HCT116 (cell line): ENCODE measurements around the gene ARHGEF39. TPM values are rescaled to one million over a fixed set of nuclear protein-coding genes. Genes with fewer than 3 reads are reported as not detected.
"Not testable (repeated sequence)": the region's sequence is repeated elsewhere in the genome, so short reads cannot be mapped to it uniquely, and the experiment has no call there.

ENCODE experiments used
- ATAC-seq: fragments of 200-7000 bp; cut with Tn5 transposase; 2 replicates; pipeline ENCODE4 v1.9.1; 2020; ENCODE audit warnings: mild to moderate bottlenecking, moderate library complexity
- BruUV-seq: library from RNA; stranded (reverse); fragments of 400-500 nt; replicated peaks from 2 replicates; lab custom pipeline; 2021; lab: Mats Ljungman, UMichigan
- CTCF ChIA-PET: fragments of 300-600 bp; sonication (Branson Sonifier 250); formaldehyde crosslinking; loops from one replicate; lab custom pipeline; 2021; ENCODE audit warnings: antibody characterized with exemption; lab: Charles Lee
- POLR2A ChIA-PET: fragments of 300-600, 350-600 bp; sonication (Branson Sonifier 250); formaldehyde crosslinking; loops from one replicate; lab custom pipeline; 2021; ENCODE audit warnings: antibody characterized with exemption; lab: Charles Lee
- RAD21 ChIA-PET, 2 experiments: fragments of 300-600 bp; sonication (Branson Sonifier 250); formaldehyde crosslinking; loops; one replicate each; lab custom pipeline; 2023; ENCODE audit warnings: low total read pairs in 2 of 2; ENCODE audit not compliant: uncharacterized antibody in 2 of 2, unreplicated experiment in 2 of 2, low non-redundant PET in 1 of 2; lab: Charles Lee
- DNase-seq: peaks from one replicate; pipeline ENCODE4 v3.0.0-alpha.2; 2010; ENCODE audit warnings: low read depth, low spot score
- H2AFZ ChIP-seq: fragments of 200-600 bp; shearing (Covaris generic), sonication (generic); 2 replicates; pipeline ENCODE4 v1.6.1; 2017; ENCODE audit warnings: low read depth, mixed run types, mixed read lengths, antibody characterized with exemption, low read length; ENCODE audit not compliant: poor library complexity, severe bottlenecking
- H3K27ac ChIP-seq: 2 replicates; pipeline ENCODE4 v1.5.1; 2012; ENCODE audit warnings: low read depth, low read length
- H3K27me3 ChIP-seq: fragments of 200-600 bp; sonication (generic); 2 replicates; pipeline ENCODE4 v1.6.1; 2016; ENCODE audit warnings: mixed run types, low read length, mixed read lengths; ENCODE audit not compliant: insufficient read depth
- H3K36me3 ChIP-seq, 2 experiments: fragments of 200-500 bp in 1 of 2; fragments of 200-600 bp in 1 of 2; sonication (Bioruptor generic) in 1 of 2; sonication (generic) in 1 of 2; 2 replicates each; pipeline versions ENCODE4 v1.5.1 to v1.6.1; 2014 to 2016; ENCODE audit warnings: low read length in 2 of 2, inconsistent platforms in 1 of 2, mixed read lengths in 1 of 2, mixed run types in 1 of 2; ENCODE audit not compliant: insufficient read depth in 2 of 2, control insufficient read depth in 1 of 2
- H3K4me1 ChIP-seq, 2 experiments: fragments of 200-600 bp in 1 of 2; sonication (generic) in 1 of 2; 2 replicates each; pipeline versions ENCODE4 v1.5.1 to v1.6.1; 2012 to 2017; ENCODE audit warnings: low read length in 2 of 2, inconsistent platforms in 1 of 2, mild to moderate bottlenecking in 1 of 2, mixed read lengths in 1 of 2, mixed run types in 1 of 2, moderate library complexity in 1 of 2; ENCODE audit not compliant: insufficient read depth in 2 of 2, control insufficient read depth in 1 of 2
- H3K4me2 ChIP-seq: fragments of 200-600 bp; sonication (generic); 2 replicates; pipeline ENCODE4 v1.6.1; 2017; ENCODE audit warnings: mixed run types, low read length, mixed read lengths
- H3K4me3 ChIP-seq, 2 experiments: fragments of 200-600 bp in 1 of 2; sonication (generic) in 1 of 2; replicated peaks in 1 of 2; 2 replicates each; pipeline ENCODE4 v1.5.1; 2011 to 2016; ENCODE audit warnings: low read length in 2 of 2, control low read depth in 1 of 2, low read depth in 1 of 2, mild to moderate bottlenecking in 1 of 2, mixed read lengths in 1 of 2, mixed run types in 1 of 2
- H3K79me2 ChIP-seq: fragments of 200-600 bp; sonication (generic); 2 replicates; pipeline ENCODE4 v1.6.1; 2017; ENCODE audit warnings: mild to moderate bottlenecking, mixed run types, low read length, moderate library complexity, mixed read lengths; ENCODE audit not compliant: insufficient read depth
- H3K9ac ChIP-seq: fragments of 200-600 bp; sonication (generic); 2 replicates; pipeline ENCODE4 v1.6.1; 2016; ENCODE audit warnings: low read length, mixed read lengths
- H3K9me2 ChIP-seq: fragments of 200-600 bp; sonication (generic), shearing (Covaris generic); 2 replicates; pipeline ENCODE4 v1.6.1; 2017; ENCODE audit warnings: mixed run types, mild to moderate bottlenecking, moderate library complexity; ENCODE audit not compliant: insufficient read depth
- H3K9me3 ChIP-seq, 2 experiments: fragments of 200-500 bp in 1 of 2; fragments of 200-600 bp in 1 of 2; sonication (Bioruptor generic) in 1 of 2; sonication (generic) in 1 of 2; 2 replicates each; pipeline ENCODE4 v1.6.1; 2014 to 2017; ENCODE audit warnings: low read length in 2 of 2, mixed read lengths in 2 of 2, inconsistent platforms in 1 of 2, low read depth in 1 of 2, mild to moderate bottlenecking in 1 of 2, mixed run types in 1 of 2, moderate library complexity in 1 of 2; ENCODE audit not compliant: control insufficient read depth in 1 of 2, insufficient read depth in 1 of 2
- H4K20me1 ChIP-seq: fragments of 200-600 bp; sonication (generic), shearing (Covaris generic); 2 replicates; pipeline ENCODE4 v1.6.1; 2017; ENCODE audit warnings: mixed run types, mild to moderate bottlenecking, moderate library complexity; ENCODE audit not compliant: insufficient read depth
- CBX3 ChIP-seq: IDR thresholded peaks from 2 replicates; pipeline ENCODE4 v1.6.1; 2012; ENCODE audit warnings: low read depth
- CEBPB ChIP-seq: IDR thresholded peaks from 2 replicates; pipeline ENCODE4 v1.6.1; 2012; ENCODE audit warnings: low read depth
- EGR1 ChIP-seq: IDR thresholded peaks from 2 replicates; pipeline ENCODE4 v1.6.1; 2012; ENCODE audit warnings: low read depth
- EZH2 ChIP-seq: fragments of 200-600 bp; sonication (generic); IDR thresholded peaks from 2 replicates; pipeline ENCODE4 v1.6.1; 2017; ENCODE audit warnings: antibody characterized with exemption, mixed run types
- EZH2phosphoT487 ChIP-seq: fragments of 200-600 bp; IDR thresholded peaks from 2 replicates; pipeline ENCODE4 v1.6.1; 2018; ENCODE audit warnings: antibody characterized with exemption, borderline replicate concordance
- FOSL1 ChIP-seq: IDR thresholded peaks from 2 replicates; pipeline ENCODE4 v1.6.1; 2012; ENCODE audit warnings: low read depth
- JUND ChIP-seq: IDR thresholded peaks from 2 replicates; pipeline ENCODE4 v1.6.1; 2012
- POLR2A ChIP-seq: IDR thresholded peaks from 2 replicates; pipeline ENCODE4 v1.7.0; 2011; ENCODE audit warnings: borderline replicate concordance; ENCODE audit not compliant: insufficient read depth, insufficient read length; ENCODE audit errors: extremely low read depth
- POLR2AphosphoS5 ChIP-seq: IDR thresholded peaks from 2 replicates; pipeline ENCODE4 v1.6.1; 2011; ENCODE audit warnings: mild to moderate bottlenecking, low read depth, low read length, moderate library complexity
- RAD21 ChIP-seq: IDR thresholded peaks from 2 replicates; pipeline ENCODE4 v1.6.1; 2012; ENCODE audit warnings: low read depth, mild to moderate bottlenecking
- SIN3A ChIP-seq: IDR thresholded peaks from 2 replicates; pipeline ENCODE4 v1.6.1; 2012; ENCODE audit warnings: low read depth
- SP1 ChIP-seq: IDR thresholded peaks from 2 replicates; pipeline ENCODE4 v1.6.1; 2012; ENCODE audit warnings: low read depth
- SRF ChIP-seq: IDR thresholded peaks from 2 replicates; pipeline ENCODE4 v1.6.1; 2012; ENCODE audit warnings: low read depth
- TCF7L2 ChIP-seq: IDR thresholded peaks from 2 replicates; pipeline ENCODE4 v1.7.0; 2011; ENCODE audit warnings: borderline replicate concordance, inconsistent platforms; ENCODE audit not compliant: insufficient read depth, insufficient read length; ENCODE audit errors: extremely low read depth
- YY1 ChIP-seq: IDR thresholded peaks from 2 replicates; pipeline ENCODE4 v1.6.1; 2011; ENCODE audit warnings: low read length, low read depth, moderate library complexity, mild to moderate bottlenecking; ENCODE audit not compliant: insufficient replicate concordance; ENCODE audit errors: extremely low read depth
- ZFX ChIP-seq: fragments of 450-650 bp; IDR thresholded peaks from 2 replicates; pipeline ENCODE4 v1.6.1; 2017
- intact Hi-C: fragments of 100-400 bp; cut with micrococcal nuclease; formaldehyde crosslinking; loops from 2 replicates; pipeline ENCODE4 v1.10.0; 2022
- total RNA-seq: library from RNA; stranded (reverse); gene quantifications from one replicate; pipeline ENCODE4 v1.2.1, GENCODE V29; 2021; ENCODE audit not compliant: unreplicated experiment
- TF ChIP-seq, protein P1 (sequence below): IDR thresholded peaks from 2 replicates; pipeline ENCODE4 v1.6.1; 2012
- TF ChIP-seq, protein P2 (sequence below), 3 experiments: fragments of 200-600 bp in 1 of 3; sonication (generic) in 1 of 3; IDR thresholded peaks in 2 of 3; conservative IDR thresholded peaks in 1 of 3; 2 replicates each; pipeline ENCODE4 v1.5.1; 2012 to 2017; ENCODE audit warnings: low read depth in 2 of 3, low read length in 2 of 3, antibody characterized with exemption in 1 of 3, borderline replicate concordance in 1 of 3, control low read depth in 1 of 3, mild to moderate bottlenecking in 1 of 3, mixed read lengths in 1 of 3, mixed run types in 1 of 3, moderate library complexity in 1 of 3; ENCODE audit not compliant: insufficient read depth in 1 of 3
- TF ChIP-seq, protein P3 (sequence below): IDR thresholded peaks from 2 replicates; pipeline ENCODE4 v1.6.1; 2012
- TF ChIP-seq, protein P4 (sequence below): IDR thresholded peaks from 2 replicates; pipeline ENCODE4 v1.6.1; 2011; ENCODE audit warnings: mild to moderate bottlenecking, low read length, moderate library complexity; ENCODE audit not compliant: insufficient replicate concordance; ENCODE audit errors: extremely low read depth

Gene ARHGEF39
- total RNA-seq, 1 experiment from 2014 or later = 29.8 TPM

DNA sequence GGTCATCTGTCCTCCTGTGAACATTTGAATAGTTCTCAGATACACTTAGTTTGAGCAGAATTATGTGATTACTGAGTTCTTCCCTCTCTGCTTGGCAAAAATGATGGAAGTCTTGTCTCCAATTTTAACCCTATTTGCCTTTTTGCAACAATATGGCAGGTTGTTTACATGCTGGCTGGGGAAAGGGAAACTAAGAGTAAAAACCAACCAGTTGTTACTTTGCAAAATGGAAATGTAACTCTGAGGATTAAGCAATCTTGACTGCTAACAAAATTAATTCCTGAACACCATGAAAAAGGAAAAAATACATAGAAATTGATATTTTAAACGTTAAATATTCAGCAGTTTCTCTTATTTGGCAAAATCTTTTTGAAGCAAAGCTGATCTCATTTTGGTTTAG, 25.4 kb downstream of the ARHGEF39 start:
- TF ChIP-seq, protein P1, sequence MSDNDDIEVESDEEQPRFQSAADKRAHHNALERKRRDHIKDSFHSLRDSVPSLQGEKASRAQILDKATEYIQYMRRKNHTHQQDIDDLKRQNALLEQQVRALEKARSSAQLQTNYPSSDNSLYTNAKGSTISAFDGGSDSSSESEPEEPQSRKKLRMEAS = no peak
- TF ChIP-seq POLR2A = no peak
- TF ChIP-seq, protein P2, sequence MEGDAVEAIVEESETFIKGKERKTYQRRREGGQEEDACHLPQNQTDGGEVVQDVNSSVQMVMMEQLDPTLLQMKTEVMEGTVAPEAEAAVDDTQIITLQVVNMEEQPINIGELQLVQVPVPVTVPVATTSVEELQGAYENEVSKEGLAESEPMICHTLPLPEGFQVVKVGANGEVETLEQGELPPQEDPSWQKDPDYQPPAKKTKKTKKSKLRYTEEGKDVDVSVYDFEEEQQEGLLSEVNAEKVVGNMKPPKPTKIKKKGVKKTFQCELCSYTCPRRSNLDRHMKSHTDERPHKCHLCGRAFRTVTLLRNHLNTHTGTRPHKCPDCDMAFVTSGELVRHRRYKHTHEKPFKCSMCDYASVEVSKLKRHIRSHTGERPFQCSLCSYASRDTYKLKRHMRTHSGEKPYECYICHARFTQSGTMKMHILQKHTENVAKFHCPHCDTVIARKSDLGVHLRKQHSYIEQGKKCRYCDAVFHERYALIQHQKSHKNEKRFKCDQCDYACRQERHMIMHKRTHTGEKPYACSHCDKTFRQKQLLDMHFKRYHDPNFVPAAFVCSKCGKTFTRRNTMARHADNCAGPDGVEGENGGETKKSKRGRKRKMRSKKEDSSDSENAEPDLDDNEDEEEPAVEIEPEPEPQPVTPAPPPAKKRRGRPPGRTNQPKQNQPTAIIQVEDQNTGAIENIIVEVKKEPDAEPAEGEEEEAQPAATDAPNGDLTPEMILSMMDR (IDR thresholded peaks at IDR 0.05 in 2 of 3, conservative IDR thresholded peaks at IDR 0.05 in 1 of 3; ENCODE audit: borderline replicate concordance in 1 of 3, insufficient read depth in 1 of 3, low read depth in 2 of 3, low read length in 2 of 3) = no peak
- TF ChIP-seq YY1 = no peak
- no peak for TF ChIP-seq TCF7L2
- TF ChIP-seq, protein P3, sequence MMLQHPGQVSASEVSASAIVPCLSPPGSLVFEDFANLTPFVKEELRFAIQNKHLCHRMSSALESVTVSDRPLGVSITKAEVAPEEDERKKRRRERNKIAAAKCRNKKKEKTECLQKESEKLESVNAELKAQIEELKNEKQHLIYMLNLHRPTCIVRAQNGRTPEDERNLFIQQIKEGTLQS = no peak
- TF ChIP-seq EZH2phosphoT487 = no peak
- no peak for TF ChIP-seq ZFX
- no peak for TF ChIP-seq JUND
- no peak for TF ChIP-seq EZH2
- TF ChIP-seq, protein P4, sequence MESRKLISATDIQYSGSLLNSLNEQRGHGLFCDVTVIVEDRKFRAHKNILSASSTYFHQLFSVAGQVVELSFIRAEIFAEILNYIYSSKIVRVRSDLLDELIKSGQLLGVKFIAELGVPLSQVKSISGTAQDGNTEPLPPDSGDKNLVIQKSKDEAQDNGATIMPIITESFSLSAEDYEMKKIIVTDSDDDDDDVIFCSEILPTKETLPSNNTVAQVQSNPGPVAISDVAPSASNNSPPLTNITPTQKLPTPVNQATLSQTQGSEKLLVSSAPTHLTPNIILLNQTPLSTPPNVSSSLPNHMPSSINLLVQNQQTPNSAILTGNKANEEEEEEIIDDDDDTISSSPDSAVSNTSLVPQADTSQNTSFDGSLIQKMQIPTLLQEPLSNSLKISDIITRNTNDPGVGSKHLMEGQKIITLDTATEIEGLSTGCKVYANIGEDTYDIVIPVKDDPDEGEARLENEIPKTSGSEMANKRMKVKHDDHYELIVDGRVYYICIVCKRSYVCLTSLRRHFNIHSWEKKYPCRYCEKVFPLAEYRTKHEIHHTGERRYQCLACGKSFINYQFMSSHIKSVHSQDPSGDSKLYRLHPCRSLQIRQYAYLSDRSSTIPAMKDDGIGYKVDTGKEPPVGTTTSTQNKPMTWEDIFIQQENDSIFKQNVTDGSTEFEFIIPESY = no peak
- no peak for TF ChIP-seq RAD21
- TF ChIP-seq FOSL1 = no peak
- TF ChIP-seq SP1 = no peak
- TF ChIP-seq SIN3A = no peak
- TF ChIP-seq SRF = no peak
- no peak for TF ChIP-seq POLR2AphosphoS5
- TF ChIP-seq CBX3 = no peak
- no peak for TF ChIP-seq EGR1
- TF ChIP-seq CEBPB = no peak
- H3K9me3 ChIP-seq = no peaks in the 10 kb centered on the region
- BruUV-seq = no TSS peak
- no peak overlapping the region for H3K4me2 ChIP-seq
- ChIA-PET CTCF (interaction anchor here (1.4 kb wide), 1 partner anchor 28 kb away, joined by 4 read pairs; no protein-coding TSS in a partner anchor), RAD21 (no interaction called here), POLR2A (no interaction called here)
- ATAC-seq = no peak
- H3K9me2 ChIP-seq = no peaks in the 10 kb centered on the region
- no peak for DNase-seq
- H3K36me3 ChIP-seq = no peaks in the 10 kb centered on the region
- H3K27ac ChIP-seq = no peak overlapping the region
- no peaks in the 10 kb centered on the region for H4K20me1 ChIP-seq
- no peaks in the 10 kb centered on the region for H3K79me2 ChIP-seq
- no peak overlapping the region for H2AFZ ChIP-seq
- H3K4me3 ChIP-seq = no peak overlapping the region
- intact Hi-C loops = no loop called here
- no peak overlapping the region for H3K9ac ChIP-seq
- H3K4me1 ChIP-seq = no peaks in the 10 kb centered on the region
- no peaks in the 10 kb centered on the region for H3K27me3 ChIP-seq

DNA sequence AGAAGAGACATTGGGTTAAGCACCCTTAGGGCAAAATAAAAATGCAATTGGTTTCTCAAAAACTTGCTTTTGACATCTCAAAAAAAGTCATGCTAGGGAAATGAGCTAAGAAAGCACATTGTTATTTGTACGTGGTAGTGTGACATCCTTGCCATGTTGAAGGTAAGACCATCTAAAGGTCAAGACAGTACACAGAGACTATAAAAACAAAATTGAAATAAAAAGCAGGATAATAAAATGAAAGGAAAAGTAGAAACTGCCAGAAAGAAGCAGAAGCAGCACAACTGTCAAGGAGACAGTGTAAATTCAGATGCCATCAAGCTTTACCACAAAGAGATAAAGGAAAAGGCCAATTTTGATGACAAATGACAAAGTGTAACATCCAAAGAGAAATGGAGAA, 25.8 kb downstream of the ARHGEF39 start:
- H3K4me1 ChIP-seq, H3K4me3 ChIP-seq, H3K36me3 ChIP-seq, intact Hi-C loops, H3K9me2 ChIP-seq, H3K27me3 ChIP-seq, CTCF ChIA-PET, H4K20me1 ChIP-seq, POLR2A ChIA-PET, H3K79me2 ChIP-seq, H3K4me2 ChIP-seq, BruUV-seq, H2AFZ ChIP-seq, H3K9me3 ChIP-seq, RAD21 ChIA-PET, H3K9ac ChIP-seq, H3K27ac ChIP-seq, ATAC-seq, DNase-seq: not testable (repeated sequence)
